Adrenal gland (tissue), 12 donors: ENCODE data around the gene IKBKG. TPM values are rescaled to one million over a fixed set of nuclear protein-coding genes. Genes with fewer than 3 reads are reported as not detected.
A peak's percentile ranks its signal among the peaks of the same experiment; 100 is the strongest.

Source experiments
- DNase-seq, 7 donors: peaks; one replicate each; pipeline ENCODE4 v3.0.0-alpha.2; 2019 to 2020
- H3K27ac ChIP-seq, 5 donors: fragments of 200-600 bp; sonication (generic) in 4 of 5; 1 replicate in 3 of 5; 2 replicates in 2 of 5; pipeline versions ENCODE4 v1.5.1 to v1.8.0; 2016 to 2020; ENCODE audit warnings: mild to moderate bottlenecking in 1 of 5
- H3K27me3 ChIP-seq: fragments of 200-600 bp; 2 replicates; pipeline ENCODE4 v1.8.0; 2021
- H3K36me3 ChIP-seq, 2 donors: fragments of 200-600 bp; replicated peaks in 1 of 2; 1 replicate in 1 of 2; 2 replicates in 1 of 2; pipeline versions ENCODE4 v1.5.1 to v1.8.0; 2018 to 2022
- H3K4me1 ChIP-seq, 2 donors: fragments of 200-600 bp; replicated peaks in 1 of 2; 1 replicate in 1 of 2; 2 replicates in 1 of 2; pipeline versions ENCODE4 v1.5.1 to v1.8.0; 2018 to 2021
- H3K4me3 ChIP-seq, 4 donors: fragments of 200-600 bp; sonication (generic) in 3 of 4; one replicate each; pipeline ENCODE4 v1.5.1; 2016 to 2018
- H3K9me3 ChIP-seq, 3 donors: fragments of 200-600 bp; sonication (generic) in 1 of 3; replicated peaks in 1 of 3; 1 replicate in 2 of 3; 2 replicates in 1 of 3; pipeline versions ENCODE4 v1.5.1 to v1.8.0; 2016 to 2021
- POLR2A ChIP-seq, 2 donors: fragments of 450-650 bp; IDR thresholded peaks; one replicate each; pipeline ENCODE4 v1.6.1; 2017; ENCODE audit warnings: antibody characterized with exemption in 2 of 2, mild to moderate bottlenecking in 2 of 2, moderate library complexity in 1 of 2
- WGBS, 4 donors: extraction: QIAGEN DNeasy Blood & Tissue Kit in 2 of 4; methylation state at CpG; one replicate each; pipeline versions ENCODE4 v1.1.5 to v1.1.7; 2013 to 2017; 5-methylcytosine and 5-hydroxymethylcytosine counted together
- intact Hi-C, 2 donors: fragments of 100-400 bp; cut with DNase I; formaldehyde crosslinking; loops; one replicate each; pipeline versions ENCODE4 v1.14.1 to v1.15.0; 2022 to 2023
- polyA plus RNA-seq, 3 donors: library from polyadenylated mRNA; stranded (reverse); fragments of 200-250 nt in 2 of 3; fragments of 350-450 nt in 1 of 3; fragmentation: Illumina TruSeq in 1 of 3; extraction: RNeasy Lipid Tissue Mini Kit (QIAGEN cat#74804) in 1 of 3; gene quantifications; one replicate each; pipeline ENCODE4 v1.2.3, GENCODE V29; 2013 to 2014
- total RNA-seq, 9 donors: library from RNA; depleted of rRNA in 4 of 9; stranded (reverse); fragments of >200 nt in 4 of 9; fragments of 120-200 nt in 1 of 9; fragmentation: NEBNext Ultra II Directional in 1 of 9; extraction: Animal tissue kit (Norgen Biotek cat#: 25700) in 1 of 9; gene quantifications; one replicate each; pipeline versions ENCODE4 v1.1.0 to v1.2.4, GENCODE V29; 2013 to 2023
- TF ChIP-seq, protein P1 (sequence below), 6 experiments: fragments of 450-650 bp in 4 of 6; fragments of 200-600 bp in 2 of 6; sonication (generic) in 1 of 6; IDR thresholded peaks; 1 replicate in 5 of 6; 2 replicates in 1 of 6; pipeline versions ENCODE4 v1.5.1 to v1.8.0; 2016 to 2021; ENCODE audit warnings: antibody characterized with exemption in 6 of 6, mild to moderate bottlenecking in 2 of 6, moderate library complexity in 1 of 6
- donor health status: healthy with polysubstance abuse.
- donor health status: Bipolar disorder and iron deficiency.
- donor health status: DM: yes; HTN: yes; CAD: no.
- donor health status: DM: no; HTN: no; CAD: no.
- donor health status: DM: no; HTN: no; CAD: no.
- donor health status: DM: yes; HTN: yes; CAD: no.

The IKBKG gene
- total and polyA plus RNA-seq, 12 donors = 9.6 to 47.5 (median 31.1) TPM

DNA sequence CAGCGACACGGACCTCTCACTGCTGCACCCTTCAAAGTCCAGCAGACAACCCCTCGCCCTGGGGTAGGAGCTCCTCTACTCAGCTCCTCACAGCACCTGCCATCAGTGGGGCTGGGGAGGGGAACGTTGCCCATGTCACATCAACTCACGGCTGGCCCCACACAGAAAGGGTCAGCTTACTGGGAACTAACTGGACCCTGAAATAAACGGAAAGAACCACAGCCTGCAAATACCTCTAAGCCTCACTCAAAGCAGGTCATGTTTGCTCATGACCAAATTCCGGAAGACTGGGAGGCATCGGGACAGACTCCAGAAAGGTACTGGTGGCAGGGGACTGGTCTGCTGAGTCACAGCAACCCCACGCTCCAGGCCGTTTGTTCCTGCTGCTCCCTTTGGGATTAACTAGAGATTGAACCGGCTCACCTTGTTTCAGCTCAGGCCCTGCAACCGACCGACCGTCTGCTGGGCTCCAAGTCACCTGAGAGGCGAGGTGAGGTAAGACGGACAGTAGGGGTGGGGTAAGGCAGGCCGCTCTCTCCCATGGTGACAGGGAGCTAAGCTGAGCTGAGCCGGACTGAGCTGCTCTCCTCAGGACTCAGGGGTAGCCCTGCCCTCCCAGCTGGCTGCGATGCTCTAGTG, 6.4 kb upstream of the IKBKG start:
- Histone ChIP-seq H3K4me1 (peaks cover 24% of the 10 kb centered on the region in 2 donors), H3K36me3 (no peaks in the 10 kb centered on the region), H3K9me3 (no peaks in the 10 kb centered on the region), H3K27me3 (no peaks in the 10 kb centered on the region), H3K4me3 (no peak overlapping the region), H3K27ac (peak overlapping the region; percentile 77 to 96 (median 88))
- DNase-seq = peak in 5 of 7 donors; percentile 59 to 68 (median 64)
- intact Hi-C loops = no loop called here
- 40 to 88% (median 73%) methylated on average over 4 to 19 of the region's 19 CpGs for WGBS, 4 donors
- TF ChIP-seq, protein P1, sequence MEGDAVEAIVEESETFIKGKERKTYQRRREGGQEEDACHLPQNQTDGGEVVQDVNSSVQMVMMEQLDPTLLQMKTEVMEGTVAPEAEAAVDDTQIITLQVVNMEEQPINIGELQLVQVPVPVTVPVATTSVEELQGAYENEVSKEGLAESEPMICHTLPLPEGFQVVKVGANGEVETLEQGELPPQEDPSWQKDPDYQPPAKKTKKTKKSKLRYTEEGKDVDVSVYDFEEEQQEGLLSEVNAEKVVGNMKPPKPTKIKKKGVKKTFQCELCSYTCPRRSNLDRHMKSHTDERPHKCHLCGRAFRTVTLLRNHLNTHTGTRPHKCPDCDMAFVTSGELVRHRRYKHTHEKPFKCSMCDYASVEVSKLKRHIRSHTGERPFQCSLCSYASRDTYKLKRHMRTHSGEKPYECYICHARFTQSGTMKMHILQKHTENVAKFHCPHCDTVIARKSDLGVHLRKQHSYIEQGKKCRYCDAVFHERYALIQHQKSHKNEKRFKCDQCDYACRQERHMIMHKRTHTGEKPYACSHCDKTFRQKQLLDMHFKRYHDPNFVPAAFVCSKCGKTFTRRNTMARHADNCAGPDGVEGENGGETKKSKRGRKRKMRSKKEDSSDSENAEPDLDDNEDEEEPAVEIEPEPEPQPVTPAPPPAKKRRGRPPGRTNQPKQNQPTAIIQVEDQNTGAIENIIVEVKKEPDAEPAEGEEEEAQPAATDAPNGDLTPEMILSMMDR (IDR thresholded peaks at IDR 0.05) = no peak
- peak in 1 of 2 donors; percentile 29 for TF ChIP-seq POLR2A (IDR thresholded peaks at IDR 0.05)

DNA sequence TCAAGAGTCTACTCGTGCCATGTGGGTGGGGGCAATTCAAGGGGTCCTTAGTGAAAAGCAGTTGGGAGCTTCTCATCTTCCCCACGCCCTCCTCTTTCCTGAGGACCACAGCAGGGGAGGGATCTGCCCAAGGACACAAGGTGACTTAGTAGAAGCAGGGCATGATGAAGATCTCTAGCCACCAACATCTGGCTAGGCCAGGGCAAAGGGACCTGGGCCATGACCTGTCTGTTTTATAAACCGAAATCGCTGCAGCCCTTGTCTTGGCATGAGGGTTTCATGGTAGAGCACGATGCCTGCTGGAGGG, 5.9 kb upstream of the IKBKG start:
- TF ChIP-seq, protein P1 (IDR thresholded peaks at IDR 0.05) = no peak
- TF ChIP-seq POLR2A (IDR thresholded peaks at IDR 0.05) = no peak
- no peak overlapping the region for H3K4me3 ChIP-seq
- no peaks in the 10 kb centered on the region for H3K9me3 ChIP-seq
- peak overlapping the region; percentile 77 to 96 (median 88) for H3K27ac ChIP-seq
- peaks cover 24 to 26% of the 10 kb centered on the region in 2 donors for H3K4me1 ChIP-seq
- intact Hi-C loops = no loop called here
- no peak for DNase-seq
- no peaks in the 10 kb centered on the region for H3K27me3 ChIP-seq
- no peaks in the 10 kb centered on the region for H3K36me3 ChIP-seq
- 7 to 50% (median 32%) methylated on average over 2 to 5 of the region's 5 CpGs for WGBS, 4 donors

DNA sequence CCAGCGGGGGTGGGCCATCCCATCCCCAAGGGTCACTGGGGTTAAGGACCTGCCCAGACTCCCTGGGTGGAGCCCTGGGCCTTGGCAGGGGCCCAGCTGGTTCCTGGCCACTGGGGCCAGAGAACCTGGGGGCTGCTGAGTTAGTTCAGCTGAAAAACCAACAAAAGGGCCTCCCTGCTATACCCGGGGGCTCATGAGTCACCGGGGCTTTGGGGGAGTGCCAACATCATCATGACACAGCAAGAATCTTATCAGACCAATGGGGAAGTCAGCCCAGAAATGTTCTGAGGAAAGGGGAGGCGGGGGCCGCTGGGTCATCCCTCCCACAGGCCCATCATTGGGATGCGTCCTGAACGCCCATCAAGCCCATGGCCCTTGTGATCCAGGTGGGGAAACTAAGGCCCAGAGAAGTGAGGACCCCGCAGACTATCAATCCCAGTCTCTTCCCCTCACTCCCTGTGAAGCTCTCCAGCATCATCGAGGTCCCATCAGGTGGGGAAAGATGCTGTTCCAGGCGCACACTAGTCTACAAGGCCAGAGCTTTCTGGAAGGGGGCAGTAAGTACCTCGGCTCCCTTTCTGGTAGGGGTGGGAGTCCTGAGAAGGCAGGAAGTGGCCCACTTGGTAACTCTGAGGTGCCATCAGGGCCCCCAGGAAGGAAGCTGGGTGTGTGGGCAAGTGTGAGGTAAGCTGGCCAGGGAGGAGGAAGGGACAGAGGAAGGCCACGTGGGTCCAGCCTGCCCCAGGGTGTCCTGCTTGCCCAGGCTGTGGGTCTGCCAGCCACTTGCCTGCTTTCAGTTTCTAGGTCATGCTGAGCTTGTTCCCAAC, 5.3 kb upstream of the IKBKG start:
- 19 to 51% (median 42%) methylated on average over 9 to 12 of the region's 12 CpGs; no CpG with 5 or more reads in 1 of the 4 donors for WGBS, 4 donors
- no peaks in the 10 kb centered on the region for H3K27me3 ChIP-seq
- peak; percentile 85 to 96 (median 94) for DNase-seq
- H3K27ac ChIP-seq = peak overlapping the region; percentile 77 to 96 (median 88)
- intact Hi-C loops = no loop called here
- H3K4me1 ChIP-seq = peaks cover 24 to 26% of the 10 kb centered on the region in 2 donors
- H3K9me3 ChIP-seq = no peaks in the 10 kb centered on the region
- TF ChIP-seq, protein P1 (IDR thresholded peaks at IDR 0.05) = no peak
- no peak for TF ChIP-seq POLR2A (IDR thresholded peaks at IDR 0.05)
- peak overlapping the region in 1 of 4 donors; percentile 19 for H3K4me3 ChIP-seq
- H3K36me3 ChIP-seq = no peaks in the 10 kb centered on the region

DNA sequence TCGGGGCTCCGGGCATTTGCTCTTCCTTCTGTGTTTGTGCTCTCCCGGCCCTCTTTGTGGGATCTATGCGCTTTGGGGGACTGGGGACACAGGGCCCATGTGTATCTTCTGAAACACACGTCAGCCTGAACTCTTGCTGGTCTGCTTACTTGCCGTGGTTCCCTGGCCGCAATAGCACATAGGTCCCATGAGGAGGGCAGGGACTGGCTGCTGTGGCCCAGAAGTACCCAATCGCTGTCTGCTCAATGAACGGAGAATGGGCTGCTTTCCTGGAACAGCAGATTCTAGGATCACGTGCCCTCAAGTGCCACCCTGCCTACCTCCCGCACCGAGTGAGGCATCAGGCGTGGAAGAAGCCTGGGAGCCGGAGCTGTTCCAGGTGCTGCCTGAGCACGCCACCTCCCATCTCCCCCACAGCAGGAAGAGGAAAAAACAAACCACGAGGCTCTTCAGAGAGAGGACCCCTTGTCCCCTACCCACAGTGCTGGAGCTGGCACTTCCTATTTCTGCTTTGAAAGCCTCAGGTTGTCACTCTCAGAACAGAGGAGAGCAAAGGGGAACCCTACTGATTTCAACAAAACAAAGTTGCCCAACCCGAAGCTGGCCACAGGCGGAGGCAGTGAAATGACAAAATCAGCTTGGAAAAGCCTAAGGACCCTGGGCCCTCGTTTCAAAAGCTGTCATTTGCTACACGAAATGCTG, 4.5 kb upstream of the IKBKG start:
- H3K9me3 ChIP-seq = no peaks in the 10 kb centered on the region
- WGBS, 4 donors = 46 to 72% (median 56%) methylated on average over 7 to 20 of the region's 20 CpGs
- peak overlapping the region in 1 of 4 donors; percentile 19 for H3K4me3 ChIP-seq
- TF ChIP-seq POLR2A (IDR thresholded peaks at IDR 0.05) = peak in 1 of 2 donors; percentile 17
- TF ChIP-seq, protein P1 (IDR thresholded peaks at IDR 0.05) = no peak
- intact Hi-C loops = no loop called here
- peak overlapping the region; percentile 77 to 96 (median 88) for H3K27ac ChIP-seq
- H3K36me3 ChIP-seq = no peaks in the 10 kb centered on the region
- peak in 3 of 7 donors; percentile 40 to 58 (median 52) for DNase-seq
- H3K27me3 ChIP-seq = no peaks in the 10 kb centered on the region
- H3K4me1 ChIP-seq = peaks cover 24 to 26% of the 10 kb centered on the region in 2 donors
